Upper lobe of right lung (tissue), 1 donor: ENCODE measurements around the gene TAOK1. TPM values are rescaled to one million over a fixed set of nuclear protein-coding genes. Genes with fewer than 3 reads are reported as not detected.

Experiments
- ATAC-seq: fragments of 200-7000 bp; cut with Tn5 transposase; one replicate; pipeline ENCODE4 v1.9.1; 2020; ENCODE audit warnings: mild to moderate bottlenecking, moderate library complexity
- DNase-seq: peaks from one replicate; pipeline ENCODE4 v3.0.0-alpha.2; 2020
- H3K27ac ChIP-seq: fragments of 200-600 bp; one replicate; pipeline ENCODE4 v1.8.0; 2022
- H3K27me3 ChIP-seq: fragments of 200-600 bp; one replicate; pipeline ENCODE4 v1.8.0; 2022; ENCODE audit warnings: mild to moderate bottlenecking
- H3K36me3 ChIP-seq: fragments of 200-600 bp; one replicate; pipeline ENCODE4 v1.8.0; 2022
- H3K4me1 ChIP-seq: fragments of 200-600 bp; one replicate; pipeline ENCODE4 v1.8.0; 2022
- H3K4me3 ChIP-seq: fragments of 200-600 bp; one replicate; pipeline ENCODE4 v1.8.0; 2022; ENCODE audit warnings: mild to moderate bottlenecking
- H3K9me3 ChIP-seq: fragments of 200-600 bp; one replicate; pipeline ENCODE4 v1.8.0; 2022
- CTCF ChIP-seq: fragments of 200-600 bp; IDR thresholded peaks from one replicate; pipeline ENCODE4 v1.8.0; 2022; ENCODE audit warnings: antibody characterized with exemption
- intact Hi-C: fragments of 100-400 bp; cut with DNase I; formaldehyde crosslinking; loops from one replicate; pipeline ENCODE4 v1.11.0; 2022
- total RNA-seq: library from RNA; stranded (reverse); fragmentation: NEBNext Ultra II Directional; extraction: Animal tissue kit (Norgen Biotek cat#: 25700); gene quantifications from one replicate; pipeline ENCODE4 v1.2.1, GENCODE V29; 2021
- donor health status: DM: no; HTN: yes; CAD: no; lungs with severe emphysema.

TAOK1 gene
- total RNA-seq, 1 donor from 2014 or later: 60.2 TPM

- no peak for ATAC-seq
- Histone ChIP-seq H3K4me1 (no peaks in the 10 kb centered on the region), H3K27ac (no peak overlapping the region), H3K4me3 (no peak overlapping the region), H3K36me3 (no peaks in the 10 kb centered on the region), H3K9me3 (no peaks in the 10 kb centered on the region), H3K27me3 (no peaks in the 10 kb centered on the region)
- DNase-seq: no peak
- intact Hi-C loops: no loop called here
- TF ChIP-seq CTCF: no peak
Measured at GRCh38 chr17:29383686-29384085, 6.5 kb upstream of the TAOK1 start.

- ATAC-seq (no peak), DNase-seq (no peak)
- TF ChIP-seq CTCF: no peak
- no peaks in the 10 kb centered on the region for H3K27me3 ChIP-seq
- H3K36me3 ChIP-seq: no peaks in the 10 kb centered on the region
- no peaks in the 10 kb centered on the region for H3K9me3 ChIP-seq
- no peak overlapping the region for H3K4me3 ChIP-seq
- intact Hi-C loops: no loop called here
- no peaks in the 10 kb centered on the region for H3K4me1 ChIP-seq
- H3K27ac ChIP-seq: no peak overlapping the region
Measured at GRCh38 chr17:29384901-29385300, 5.3 kb upstream of the TAOK1 start.

GRCh38 chr17:29386760-29387159 lies 3.4 kb upstream of the TAOK1 start:
- no peak for DNase-seq
- H3K4me3 ChIP-seq: no peak overlapping the region
- ATAC-seq: no peak
- H3K9me3 ChIP-seq: no peaks in the 10 kb centered on the region
- H3K27me3 ChIP-seq: no peaks in the 10 kb centered on the region
- H3K4me1 ChIP-seq: peaks cover 4% of the 10 kb centered on the region
- H3K27ac ChIP-seq: no peak overlapping the region
- no peaks in the 10 kb centered on the region for H3K36me3 ChIP-seq
- intact Hi-C loops: no loop called here
- TF ChIP-seq CTCF: no peak

- Histone ChIP-seq H3K27ac (no peak overlapping the region), H3K27me3 (no peaks in the 10 kb centered on the region), H3K36me3 (no peaks in the 10 kb centered on the region), H3K4me1 (peaks cover 26% of the 10 kb centered on the region), H3K9me3 (no peaks in the 10 kb centered on the region), H3K4me3 (no peak overlapping the region)
- ATAC-seq (no peak), DNase-seq (no peak)
- no peak for TF ChIP-seq CTCF
- intact Hi-C loops: no loop called here
Measured at GRCh38 chr17:29388937-29389336, 1.2 kb upstream of the TAOK1 start.

- Histone ChIP-seq H3K27ac (peak overlapping the region; percentile 97), H3K9me3 (no peaks in the 10 kb centered on the region), H3K4me3 (peak overlapping the region; percentile 90), H3K27me3 (no peaks in the 10 kb centered on the region), H3K36me3 (no peaks in the 10 kb centered on the region), H3K4me1 (peaks cover 27% of the 10 kb centered on the region)
- ATAC-seq (peak; percentile 50), DNase-seq (no peak)
- intact Hi-C loops: no loop called here
- TF ChIP-seq CTCF: no peak
Measured at GRCh38 chr17:29390851-29391631, 878 bp downstream of the TAOK1 start.
